Epithelial cell of esophagus (primary cell): ENCODE results near the gene MOB3B.
A peak's percentile ranks its signal among the peaks of the same experiment; 100 is the strongest.
"Not testable (repeated sequence)": the region's sequence is repeated elsewhere in the genome, so short reads cannot be mapped to it uniquely, and the experiment has no call there.

ENCODE experiments used
- DNase-seq: peaks from one replicate; pipeline ENCODE4 v3.0.0; 2010; ENCODE audit warnings: low read depth
- H3K4me3 ChIP-seq: 2 replicates; pipeline ENCODE4 v1.5.1; 2011; ENCODE audit warnings: mild to moderate bottlenecking, low read length, control low read depth
- TF ChIP-seq, protein P1 (sequence below): IDR thresholded peaks from 2 replicates; pipeline ENCODE4 v1.5.1; 2011; ENCODE audit warnings: low read depth, mild to moderate bottlenecking, low read length, control low read depth, inconsistent platforms; ENCODE audit not compliant: insufficient read depth; ENCODE audit errors: missing control alignments

The MOB3B gene

GRCh38 chr9:27427272-27427643 lies 102.4 kb downstream of the MOB3B start:
- TF ChIP-seq, protein P1, sequence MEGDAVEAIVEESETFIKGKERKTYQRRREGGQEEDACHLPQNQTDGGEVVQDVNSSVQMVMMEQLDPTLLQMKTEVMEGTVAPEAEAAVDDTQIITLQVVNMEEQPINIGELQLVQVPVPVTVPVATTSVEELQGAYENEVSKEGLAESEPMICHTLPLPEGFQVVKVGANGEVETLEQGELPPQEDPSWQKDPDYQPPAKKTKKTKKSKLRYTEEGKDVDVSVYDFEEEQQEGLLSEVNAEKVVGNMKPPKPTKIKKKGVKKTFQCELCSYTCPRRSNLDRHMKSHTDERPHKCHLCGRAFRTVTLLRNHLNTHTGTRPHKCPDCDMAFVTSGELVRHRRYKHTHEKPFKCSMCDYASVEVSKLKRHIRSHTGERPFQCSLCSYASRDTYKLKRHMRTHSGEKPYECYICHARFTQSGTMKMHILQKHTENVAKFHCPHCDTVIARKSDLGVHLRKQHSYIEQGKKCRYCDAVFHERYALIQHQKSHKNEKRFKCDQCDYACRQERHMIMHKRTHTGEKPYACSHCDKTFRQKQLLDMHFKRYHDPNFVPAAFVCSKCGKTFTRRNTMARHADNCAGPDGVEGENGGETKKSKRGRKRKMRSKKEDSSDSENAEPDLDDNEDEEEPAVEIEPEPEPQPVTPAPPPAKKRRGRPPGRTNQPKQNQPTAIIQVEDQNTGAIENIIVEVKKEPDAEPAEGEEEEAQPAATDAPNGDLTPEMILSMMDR: no peak
- peak; percentile 94 for DNase-seq
- no peak overlapping the region for H3K4me3 ChIP-seq

GRCh38 chr9:27426511-27427271 lies 102.9 kb downstream of the MOB3B start:
- TF ChIP-seq, protein P1: no peak
- peak; percentile 84 for DNase-seq
- no peak overlapping the region for H3K4me3 ChIP-seq

GRCh38 chr9:27425827-27426510 lies 103.6 kb downstream of the MOB3B start:
- no peak overlapping the region for H3K4me3 ChIP-seq
- DNase-seq: peak; percentile 57
- TF ChIP-seq, protein P1: no peak

DNA sequence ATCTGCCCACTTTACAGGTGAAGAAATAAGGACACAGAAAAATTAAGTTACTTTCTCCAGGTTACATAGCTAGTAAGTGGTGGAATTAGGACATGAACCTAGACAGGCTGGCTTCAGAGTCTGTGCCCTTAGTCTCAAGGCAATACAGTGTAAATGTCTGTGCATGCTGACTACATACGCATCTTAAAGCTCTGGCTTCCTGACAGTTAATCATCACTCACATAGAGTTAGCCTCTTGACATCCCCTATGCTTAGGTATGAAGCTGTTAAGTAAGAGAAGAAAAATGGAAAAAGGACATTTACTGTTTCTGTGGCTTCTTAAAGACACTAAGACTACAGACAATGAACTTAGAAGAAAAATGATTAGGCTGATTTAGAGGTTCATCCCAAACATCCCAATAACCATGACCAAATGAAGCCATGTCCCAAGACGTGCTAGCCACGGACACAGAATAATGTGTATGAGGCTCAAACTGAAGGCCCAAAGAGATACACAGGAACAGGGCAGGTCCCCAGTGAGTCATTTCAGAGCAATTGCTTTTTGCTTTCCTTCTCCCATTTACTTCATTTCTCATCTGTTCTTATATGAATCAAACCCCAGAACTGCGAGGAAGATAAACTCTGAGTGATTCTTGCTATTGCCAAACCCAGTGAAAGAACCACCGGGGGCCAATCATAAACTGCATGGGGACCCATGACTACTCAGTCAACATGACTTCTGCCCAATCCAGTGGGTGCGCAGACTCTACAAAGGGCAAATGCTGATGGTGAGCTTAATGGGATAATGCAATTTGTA lies 105.5 kb downstream of the MOB3B start:
- peak; percentile 66 for DNase-seq
- H3K4me3 ChIP-seq: no peak overlapping the region
- TF ChIP-seq, protein P1: no peak

DNA sequence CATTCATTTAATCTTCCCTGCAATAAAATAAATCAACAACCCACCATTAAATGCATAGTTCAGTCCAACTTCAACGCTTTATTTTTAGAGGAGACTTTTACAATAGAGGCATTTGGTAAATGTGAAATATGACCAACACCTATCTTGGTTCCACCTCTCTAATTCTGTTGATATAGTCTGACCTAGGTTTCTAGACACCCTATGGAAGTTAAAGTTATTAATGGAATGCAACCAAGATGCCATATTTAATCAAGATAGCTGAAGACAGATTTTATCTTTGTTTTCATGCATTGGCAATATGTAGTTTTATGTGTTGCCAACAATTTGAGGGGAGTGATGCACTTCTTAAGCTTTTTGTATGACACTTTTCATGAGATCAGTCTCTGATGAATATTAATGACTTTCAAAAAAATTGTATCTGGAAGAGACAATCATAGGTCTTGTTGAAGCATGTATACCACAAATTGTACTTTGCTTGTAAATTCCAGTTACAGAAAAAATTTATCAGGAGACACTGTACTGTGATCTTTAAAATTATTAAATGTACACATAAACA lies 107.3 kb downstream of the MOB3B start:
- H3K4me3 ChIP-seq: no peak overlapping the region
- DNase-seq: no peak
- TF ChIP-seq, protein P1: no peak

DNA sequence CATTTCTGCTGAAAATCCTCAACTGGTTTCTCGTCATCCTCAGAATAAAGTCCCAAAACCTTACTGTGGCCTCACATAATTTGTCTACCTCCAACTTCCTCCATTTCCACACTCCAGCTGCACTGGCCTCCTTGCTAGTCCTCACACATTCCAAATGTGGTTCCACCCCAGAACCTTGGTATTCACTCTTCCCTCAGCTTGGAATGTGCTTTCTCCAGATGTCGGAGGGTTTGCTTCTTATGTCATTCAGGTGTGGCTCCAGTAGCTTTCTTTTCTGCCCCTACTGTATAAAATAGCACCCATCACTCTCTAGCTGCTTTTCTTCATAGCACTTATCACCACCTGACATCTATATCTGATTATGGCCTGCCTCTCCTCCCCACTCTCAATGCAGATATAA lies 108.0 kb downstream of the MOB3B start:
- TF ChIP-seq, protein P1: no peak
- DNase-seq: peak; percentile 72
- no peak overlapping the region for H3K4me3 ChIP-seq

DNA sequence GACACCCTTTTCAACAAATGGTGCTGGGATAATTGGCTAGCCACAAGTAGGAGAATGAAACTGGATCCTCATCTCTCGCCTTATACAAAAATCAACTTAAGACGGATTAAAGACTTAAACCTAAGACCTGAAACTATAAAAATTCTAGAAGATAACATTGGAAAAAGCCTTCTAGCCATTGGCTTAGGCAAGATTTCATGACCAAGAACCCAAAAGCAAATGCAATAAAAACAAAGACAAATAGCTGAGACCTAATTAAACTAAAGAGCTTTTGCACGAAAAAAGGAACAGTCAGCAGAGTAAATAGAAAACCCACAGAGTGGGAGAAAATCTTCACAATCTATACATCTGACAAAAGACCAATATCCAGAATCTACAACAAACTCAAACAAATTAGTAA lies 110.1 kb downstream of the MOB3B start:
- not testable (repeated sequence) for DNase-seq, H3K4me3 ChIP-seq
